H1 (cell line): ENCODE data around the gene ACTR1A. TPM values are rescaled to one million over a fixed set of nuclear protein-coding genes. Genes with fewer than 3 reads are reported as not detected.

Experiments
- BACH1 ChIP-seq: IDR thresholded peaks from 2 replicates; pipeline ENCODE4 v1.6.1; 2012; ENCODE audit warnings: low read length, improper control_type of control experiment
- CHD7 ChIP-seq: fragments of 300-600 bp; sonication (generic); IDR thresholded peaks from 2 replicates; pipeline ENCODE4 v1.7.1; 2012; ENCODE audit warnings: low read length, moderate library complexity, mild to moderate bottlenecking, inconsistent platforms; ENCODE audit not compliant: insufficient replicate concordance
- E2F6 ChIP-seq: IDR thresholded peaks from 2 replicates; pipeline ENCODE4 v1.6.1; 2012; ENCODE audit warnings: inconsistent platforms
- EP300 ChIP-seq, 2 experiments: IDR thresholded peaks; 1 replicate in 1 of 2; 2 replicates in 1 of 2; pipeline ENCODE4 v1.6.1; 2011 to 2012; ENCODE audit warnings: low read depth in 2 of 2, low read length in 2 of 2, mild to moderate bottlenecking in 2 of 2, borderline replicate concordance in 1 of 2, inconsistent platforms in 1 of 2, moderate library complexity in 1 of 2
- KDM1A ChIP-seq: fragments of 200-600, 300-600 bp; sonication (generic); IDR thresholded peaks from 2 replicates; pipeline ENCODE4 v1.7.1; 2016; ENCODE audit warnings: mild to moderate bottlenecking, low read length, borderline replicate concordance
- RFX5 ChIP-seq: IDR thresholded peaks from 2 replicates; pipeline ENCODE4 v1.6.1; 2011; ENCODE audit warnings: low read depth, low read length, improper control_type of control experiment, borderline replicate concordance
- SP1 ChIP-seq: IDR thresholded peaks from 2 replicates; pipeline ENCODE4 v1.6.1; 2011; ENCODE audit warnings: low read depth, low read length
- TCF12 ChIP-seq: IDR thresholded peaks from 2 replicates; pipeline ENCODE4 v1.6.1; 2011; ENCODE audit warnings: low read depth, mild to moderate bottlenecking, low read length
- YY1 ChIP-seq: IDR thresholded peaks from 2 replicates; pipeline ENCODE4 v1.6.1; 2011; ENCODE audit warnings: low read depth, mild to moderate bottlenecking, low read length
- polyA plus RNA-seq, 7 experiments: library from polyadenylated mRNA; depleted of rRNA in 3 of 7; stranded (reverse) in 5 of 7; unstranded in 2 of 7; fragments of >200 nt in 5 of 7; fragments of 200-250 nt in 2 of 7; gene quantifications; 1 replicate in 5 of 7; 2 replicates in 1 of 7; 4 replicates in 1 of 7; pipeline versions ENCODE4 v1.2.1 to v1.2.3, GENCODE V29; 2011 to 2013; ENCODE audit warnings: missing spikeins in 2 of 7, mixed read lengths in 2 of 7
- total RNA-seq: library from RNA; stranded (reverse); fragmentation: NEBNext Ultra II Directional; extraction: Animal tissue kit (Norgen Biotek cat#: 25700); gene quantifications from 2 replicates; pipeline ENCODE4 v1.2.1, GENCODE V29; 2021

The ACTR1A gene
- total and polyA plus RNA-seq, 2 of the 8 experiments (the other 6 are each of a cell fraction or from before 2014, with no cell fraction given) = 78.6 to 86.3 TPM

- TF ChIP-seq CHD7 (no peak), YY1 (no peak), EP300 (IDR thresholded peaks at IDR 0.05; ENCODE audit: borderline replicate concordance in 1 of 2, low read depth in 2 of 2, low read length in 2 of 2) (no peak), SP1 (no peak), RFX5 (no peak), BACH1 (no peak), E2F6 (no peak), TCF12 (no peak), KDM1A (no peak)
Observed at GRCh38 chr10:102444851-102445250, 57.7 kb downstream of the ACTR1A start (continued).
